Endothelial cell of umbilical vein (primary cell): ENCODE measurements around the gene ANKS1B.

Experiments
- CTCF ChIP-seq, 2 donors: IDR thresholded peaks; 1 replicate in 1 of 2; 2 replicates in 1 of 2; pipeline ENCODE4 v1.5.1; 2011; ENCODE audit warnings: low read length in 2 of 2, mild to moderate bottlenecking in 2 of 2, moderate library complexity in 2 of 2, control low read depth in 1 of 2, inconsistent platforms in 1 of 2, low read depth in 1 of 2; ENCODE audit not compliant: insufficient read depth in 1 of 2; ENCODE audit errors: extremely low read depth in 1 of 2
- EZH2 ChIP-seq: IDR thresholded peaks from 2 replicates; pipeline ENCODE4 v1.6.1; 2012; ENCODE audit warnings: borderline replicate concordance, low read depth, mild to moderate bottlenecking, moderate library complexity, low read length, inconsistent platforms; ENCODE audit not compliant: severe bottlenecking
- FOS ChIP-seq: IDR thresholded peaks from 2 replicates; pipeline ENCODE4 v1.6.1; 2011; ENCODE audit warnings: mild to moderate bottlenecking, low read length, moderate library complexity, borderline replicate concordance; ENCODE audit not compliant: insufficient read depth
- JUN ChIP-seq: IDR thresholded peaks from 2 replicates; pipeline ENCODE4 v1.6.1; 2011; ENCODE audit warnings: borderline replicate concordance, low read depth; ENCODE audit not compliant: insufficient read length, insufficient read depth
- POLR2A ChIP-seq: IDR thresholded peaks from 2 replicates; pipeline ENCODE4 v1.6.1; 2012; ENCODE audit warnings: low read depth, mild to moderate bottlenecking, control low read depth, low read length

GRCh38 chr12:99253068-99253467 is 731.7 kb downstream of the ANKS1B start:
- no peak for TF ChIP-seq POLR2A
- TF ChIP-seq CTCF (IDR thresholded peaks at IDR 0.05; ENCODE audit: extremely low read depth in 1 of 2, insufficient read depth in 1 of 2, low read depth in 1 of 2, low read length in 2 of 2): no peak
- no peak for TF ChIP-seq JUN
- no peak for TF ChIP-seq EZH2
- TF ChIP-seq FOS: no peak
